NCI-H2107 treated with DMSO at 0.1 percent for 48 hours (cell line): ENCODE measurements around the gene USP16.

ENCODE experiments used
- DNase-seq: peaks from one replicate; lab custom pipeline; 2025; ENCODE audit not compliant: unreplicated experiment; lab: John Stamatoyannopoulos, UW

USP16 gene

DNA sequence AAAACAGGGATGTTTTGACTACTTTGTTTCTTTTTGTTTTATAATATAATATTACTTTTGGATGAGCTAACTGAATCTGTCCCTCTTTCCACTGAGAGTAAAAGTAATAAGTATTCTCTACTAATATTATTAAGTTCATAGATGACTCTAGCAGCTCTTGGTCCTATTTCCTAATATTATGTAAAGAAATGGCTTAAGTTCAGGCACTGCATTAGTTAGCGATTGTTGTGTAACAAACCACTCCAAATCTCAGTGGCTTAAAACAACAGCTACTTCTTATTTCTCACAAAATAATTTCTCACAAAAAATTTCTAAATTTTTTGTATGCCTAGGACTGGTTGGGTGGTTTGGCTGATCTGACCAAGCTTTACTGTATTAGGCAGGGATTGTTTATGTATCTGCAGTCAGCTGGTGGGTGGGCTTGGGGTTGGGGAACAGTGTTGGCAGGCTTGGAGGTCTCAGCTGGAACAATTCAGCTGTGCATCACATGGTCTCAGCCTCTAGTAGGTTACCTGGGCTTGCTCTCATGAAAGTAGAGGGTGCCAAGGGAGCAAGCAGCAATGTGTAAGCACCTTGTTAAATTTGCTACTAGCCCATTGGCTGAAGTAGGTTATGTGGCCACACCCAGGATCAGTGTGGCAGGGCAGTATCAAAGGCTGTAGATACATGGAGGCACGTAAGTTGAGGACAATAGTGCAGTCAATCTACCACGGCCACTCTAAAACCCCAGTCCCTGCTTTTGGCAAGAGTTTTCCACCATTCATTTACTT lies 57.8 kb downstream of the USP16 start:
- no peak for DNase-seq

DNA sequence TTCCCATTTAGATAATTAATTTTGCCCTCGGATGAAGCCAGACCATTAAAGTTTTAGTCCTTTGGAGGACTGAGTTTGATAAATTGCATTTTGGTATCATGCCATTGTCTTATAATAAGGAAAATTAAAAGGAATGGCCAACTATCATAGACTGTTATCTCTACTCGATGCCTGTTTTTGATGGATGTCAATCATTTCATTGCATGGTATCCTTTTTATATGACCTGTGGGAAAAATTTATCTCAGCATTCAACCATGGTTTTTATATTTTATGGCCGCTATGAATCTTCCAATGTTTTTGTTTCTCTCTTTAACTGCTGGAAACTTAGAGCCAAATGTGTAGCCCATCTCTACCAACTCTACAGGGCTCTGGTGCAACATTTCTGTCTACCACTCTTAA lies 58.8 kb downstream of the USP16 start:
- no peak for DNase-seq

DNA sequence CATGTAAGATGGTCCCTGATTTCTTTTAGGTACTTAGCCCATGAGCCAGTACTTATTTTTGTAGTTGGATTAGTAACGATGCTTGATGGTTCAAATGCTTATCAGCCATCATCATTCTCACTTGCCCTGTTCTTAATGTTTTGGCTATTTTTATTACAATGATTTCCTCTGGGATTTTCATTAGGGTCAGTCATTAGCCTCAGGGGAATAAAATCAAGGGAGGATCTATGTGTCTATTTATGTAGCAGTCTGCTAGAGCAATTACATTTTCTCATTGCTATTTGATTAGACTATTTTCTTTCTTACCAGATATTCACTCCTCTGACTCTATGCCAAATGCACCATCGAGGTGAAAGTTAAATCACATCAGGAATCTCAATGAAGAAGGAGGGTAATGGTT lies 59.9 kb downstream of the USP16 start:
- DNase-seq: no peak

DNA sequence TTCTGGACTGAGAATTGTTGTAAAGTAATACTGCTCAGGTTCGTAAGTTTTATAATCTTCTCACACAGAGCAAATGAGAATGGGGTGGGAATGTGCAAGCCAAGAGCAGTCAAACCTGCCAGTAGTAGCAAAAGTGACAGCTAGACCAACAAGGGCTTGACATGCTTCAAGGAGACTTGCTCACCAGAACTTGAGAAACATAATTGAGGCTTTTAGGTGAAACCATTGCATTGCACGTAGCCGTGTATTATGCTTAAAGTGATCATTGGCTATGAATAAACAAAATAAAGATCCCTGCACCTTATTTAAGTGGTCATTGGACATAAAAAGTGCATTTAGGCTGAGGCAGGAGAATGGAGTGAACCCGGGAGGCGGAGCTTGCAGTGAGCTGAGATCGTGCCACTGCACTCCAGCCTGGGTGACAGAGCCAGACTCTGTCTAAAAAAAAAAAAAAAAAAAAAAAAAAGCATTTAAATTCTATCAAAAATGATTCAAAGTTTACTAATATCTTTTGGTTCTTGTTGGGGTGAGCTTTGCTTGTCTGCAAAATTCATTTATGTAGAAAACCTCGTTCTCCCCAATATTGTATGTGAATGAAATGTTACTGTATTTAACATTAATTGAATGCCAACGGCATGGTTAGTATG lies 60.8 kb downstream of the USP16 start:
- no peak for DNase-seq

DNA sequence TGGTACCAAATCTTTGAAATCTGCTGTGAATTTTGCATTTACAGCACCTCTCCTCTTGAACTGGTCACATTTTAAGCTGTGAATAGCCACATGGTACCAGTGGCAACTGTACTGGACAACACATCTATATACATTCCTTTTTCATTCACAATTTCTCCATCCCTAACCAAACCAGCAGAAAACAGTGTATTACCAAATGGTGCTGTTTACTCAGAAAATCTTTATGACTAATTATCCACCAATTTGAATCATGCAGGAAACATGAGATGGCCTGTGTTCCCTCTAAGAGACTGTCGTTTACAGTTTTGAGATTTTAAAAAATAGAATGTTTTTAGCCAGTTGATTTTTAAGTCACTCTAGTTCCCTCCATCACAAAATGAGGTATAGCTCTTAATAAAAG lies 66.6 kb downstream of the USP16 start:
- DNase-seq: no peak

DNA sequence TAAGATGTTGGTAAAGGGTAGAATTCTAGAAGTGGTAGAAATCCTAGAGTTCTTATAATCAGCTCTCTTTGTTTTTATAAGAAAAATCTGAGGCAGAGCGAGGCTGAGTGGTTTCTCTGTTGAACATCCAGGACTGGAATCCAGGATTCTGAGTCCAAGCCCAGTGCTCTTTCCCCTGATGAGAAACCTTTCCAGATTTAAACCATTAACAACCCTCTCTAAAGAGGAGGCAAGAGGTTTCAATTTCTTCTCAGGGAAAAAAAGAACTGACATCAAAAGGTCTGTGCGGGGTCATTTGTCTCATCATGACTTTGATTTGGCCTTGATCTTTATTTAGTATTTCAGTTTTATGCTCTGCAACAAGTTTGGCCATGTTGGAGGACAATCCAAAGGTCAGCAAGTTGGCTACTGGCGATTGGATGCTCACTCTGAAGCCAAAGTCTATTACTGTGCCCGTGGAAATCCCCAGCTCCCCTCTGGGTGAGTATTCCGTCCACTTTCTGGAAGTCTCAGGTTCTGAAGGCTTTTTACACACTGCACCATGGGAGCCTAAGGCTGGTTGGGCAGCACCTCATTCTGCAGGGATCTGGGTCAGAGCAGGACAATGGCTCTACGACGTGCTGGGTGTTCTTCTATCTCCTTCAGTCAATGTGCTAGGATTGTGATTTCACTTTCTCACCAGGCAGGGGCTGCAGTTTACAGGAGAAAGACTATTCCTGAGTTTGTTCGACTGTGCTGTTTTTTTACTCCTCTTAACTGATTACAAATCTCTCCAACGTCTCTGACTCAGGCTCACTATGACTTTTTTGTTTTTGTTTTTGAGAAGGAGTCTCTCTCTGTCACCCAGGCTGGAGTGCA lies 67.9 kb downstream of the USP16 start:
- DNase-seq: no peak

DNA sequence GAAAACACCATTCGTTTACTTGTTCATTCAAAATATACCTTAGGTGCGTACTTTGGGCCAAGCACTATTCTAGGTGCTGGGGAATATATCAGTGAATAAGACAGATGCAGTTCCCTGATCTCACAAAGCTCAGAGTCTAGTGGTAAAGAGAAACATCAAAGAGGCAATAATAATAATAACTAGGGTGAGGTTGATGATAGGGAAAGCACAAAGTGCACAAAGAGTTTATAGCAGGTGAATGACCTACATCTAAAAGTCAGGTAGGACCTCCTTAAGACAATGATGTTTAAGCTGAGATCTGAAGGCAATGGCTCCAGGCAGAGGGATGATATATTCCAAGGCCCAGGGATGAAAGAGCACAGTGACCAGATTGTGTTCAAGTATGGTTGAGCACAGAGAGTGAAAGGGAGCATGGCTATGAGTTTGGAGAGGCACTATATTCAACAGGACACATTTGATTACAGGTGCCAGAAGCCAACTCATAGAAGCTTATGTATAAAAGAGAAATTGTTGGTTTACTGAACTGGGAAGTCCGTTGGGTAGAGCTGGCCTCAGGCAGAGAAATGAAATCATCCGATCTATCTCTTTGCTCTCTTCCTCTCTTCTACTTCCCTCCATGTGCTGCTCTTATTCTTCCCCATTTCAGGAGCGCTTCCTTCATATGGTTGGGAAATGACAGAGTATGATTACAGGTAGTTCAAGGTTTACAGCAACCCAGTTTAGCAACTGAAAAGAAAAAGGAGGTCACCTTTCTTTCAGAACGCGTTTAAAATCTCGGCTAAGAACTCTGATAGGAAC lies 71.9 kb downstream of the USP16 start:
- DNase-seq: no peak

DNA sequence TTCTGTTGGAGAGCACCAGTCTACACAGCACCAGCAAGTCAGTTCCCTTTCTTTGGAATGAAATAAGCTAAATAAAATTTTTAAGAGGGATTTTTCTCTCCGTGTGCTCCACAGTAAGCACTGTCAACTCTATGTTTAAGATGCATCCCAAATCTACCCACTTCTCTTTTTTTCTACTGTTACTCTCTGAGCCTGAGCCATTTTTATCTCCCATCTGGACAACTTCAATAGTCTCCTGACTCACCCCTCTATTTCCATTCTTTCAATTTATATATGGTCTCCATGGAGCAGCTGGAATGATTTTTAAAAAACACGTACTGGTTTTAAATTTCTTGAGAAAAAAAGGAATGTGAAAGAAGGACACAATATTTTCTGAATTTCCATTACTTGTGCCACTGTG lies 73.7 kb downstream of the USP16 start:
- no peak for DNase-seq

DNA sequence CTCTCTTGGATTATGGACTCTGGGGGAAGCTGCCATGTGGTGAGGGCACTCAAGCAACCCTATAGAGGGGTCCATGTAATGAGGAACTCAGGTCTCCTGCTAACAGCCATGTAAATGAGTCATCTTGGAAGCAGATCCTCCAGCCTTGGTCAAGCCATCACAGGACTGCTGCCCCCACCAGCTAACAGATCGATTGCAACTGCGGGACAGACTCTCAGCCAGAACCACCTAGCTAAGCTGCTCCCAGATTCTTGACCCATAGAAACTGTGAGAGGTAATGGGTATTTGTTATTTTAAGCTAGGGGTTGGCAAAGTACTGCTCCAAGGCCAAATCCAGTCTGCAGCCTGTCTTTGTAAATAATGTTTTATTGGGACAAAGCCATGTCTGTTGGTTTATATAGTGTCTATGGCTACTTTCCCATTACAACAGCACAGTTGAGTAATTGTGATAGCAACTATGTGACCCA lies 78.4 kb downstream of the USP16 start:
- DNase-seq: no peak
